ENCODE measurements around the gene PRPF8.
"Not testable (repeated sequence)": the region's sequence is repeated elsewhere in the genome, so short reads cannot be mapped to it uniquely, and the experiment has no call there.

Gene PRPF8

DNA sequence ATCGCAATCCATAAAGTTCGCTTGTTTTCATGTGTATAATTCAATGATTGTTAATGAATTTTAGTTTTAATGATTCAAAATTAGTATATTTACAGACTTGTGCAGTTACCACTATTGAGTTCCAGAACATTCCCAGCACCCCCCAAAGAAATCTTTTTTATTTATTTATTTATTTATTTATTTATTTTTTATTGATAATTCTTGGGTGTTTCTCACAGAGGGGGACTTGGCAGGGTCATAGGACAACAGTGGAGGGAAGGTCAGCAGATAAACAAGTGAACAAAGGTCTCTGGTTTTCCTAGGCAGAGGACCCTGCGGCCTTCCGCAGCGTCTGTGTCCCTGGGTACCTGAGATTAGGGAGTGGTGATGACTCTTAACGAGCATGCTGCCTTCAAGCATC is 3.7 kb upstream of the PRPF8 start:
- not testable (repeated sequence) for DNase-seq

GRCh38 chr17:1686086-1686485 is 1.4 kb upstream of the PRPF8 start:
- DNase-seq: no peak

DNA sequence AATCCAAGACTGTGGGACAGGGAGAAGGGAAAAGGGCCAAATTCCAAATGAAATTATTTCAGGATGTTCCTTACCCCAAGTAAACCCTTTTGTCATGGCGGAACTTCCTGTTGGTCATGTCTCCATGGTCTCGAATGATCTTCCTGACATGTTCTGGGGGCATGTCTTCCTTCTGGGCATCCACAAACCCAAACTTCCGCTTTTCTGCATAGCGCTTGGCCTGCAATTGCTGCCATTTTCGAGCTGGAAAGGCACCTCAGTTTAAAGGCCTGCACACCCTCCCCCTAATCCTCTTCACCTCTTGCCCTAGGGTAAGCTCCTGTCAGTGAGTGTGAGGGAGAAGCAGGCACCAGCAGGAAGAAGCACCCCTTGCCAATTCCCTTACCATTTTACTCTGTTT is 1.2 kb downstream of the PRPF8 start:
- no peak for DNase-seq

- DNase-seq: no peak
Observed at GRCh38 chr17:1676401-1676800, 8.3 kb downstream of the PRPF8 start.

- no peak for DNase-seq
Observed at GRCh38 chr17:1673041-1673785, 11.5 kb downstream of the PRPF8 start.

DNA sequence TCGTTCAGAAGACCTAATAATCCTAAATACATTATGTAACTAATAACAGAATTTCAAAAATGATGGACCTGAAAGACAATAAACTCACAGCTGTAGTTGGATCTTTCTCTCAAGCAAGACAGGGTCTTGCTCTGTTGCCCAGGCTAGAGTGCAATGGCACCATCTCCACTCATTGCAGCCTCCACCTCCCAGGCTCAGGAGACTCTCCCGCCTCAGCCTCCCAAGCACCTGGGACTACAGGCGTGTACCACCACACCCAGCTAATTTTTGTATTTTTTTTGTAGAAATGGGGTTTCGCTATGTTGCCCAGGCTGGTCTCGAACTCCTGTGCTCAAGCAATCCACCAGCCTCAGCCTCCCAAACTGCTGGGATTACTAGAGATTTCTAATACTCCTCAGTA is 20.7 kb downstream of the PRPF8 start:
- not testable (repeated sequence) for DNase-seq

GRCh38 chr17:1661045-1661444 is 23.6 kb downstream of the PRPF8 start:
- no peak for DNase-seq

GRCh38 chr17:1658100-1658499 is 26.6 kb downstream of the PRPF8 start:
- DNase-seq: no peak

GRCh38 chr17:1653735-1654134 is 30.9 kb downstream of the PRPF8 start:
- no peak for DNase-seq

DNA sequence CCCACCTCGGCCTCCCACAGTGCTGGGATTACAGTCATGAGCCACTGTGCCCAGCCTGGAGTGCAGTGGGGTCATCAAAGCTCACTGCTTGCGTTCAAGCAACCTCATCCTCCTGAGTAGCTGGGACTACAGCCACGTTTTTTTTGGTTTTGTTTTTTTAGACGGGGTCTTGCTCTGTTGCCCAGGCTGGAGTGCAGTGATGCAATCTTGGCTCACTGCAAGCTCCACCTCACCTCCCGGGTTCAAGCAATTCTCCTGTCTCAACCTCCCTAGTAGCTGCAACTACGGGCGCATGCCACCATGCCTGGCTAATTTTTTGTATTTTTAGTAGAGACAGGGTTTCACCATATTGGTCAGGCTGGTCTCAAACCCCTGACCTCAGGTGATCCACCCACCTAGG is 31.9 kb downstream of the PRPF8 start:
- not testable (repeated sequence) for DNase-seq

DNA sequence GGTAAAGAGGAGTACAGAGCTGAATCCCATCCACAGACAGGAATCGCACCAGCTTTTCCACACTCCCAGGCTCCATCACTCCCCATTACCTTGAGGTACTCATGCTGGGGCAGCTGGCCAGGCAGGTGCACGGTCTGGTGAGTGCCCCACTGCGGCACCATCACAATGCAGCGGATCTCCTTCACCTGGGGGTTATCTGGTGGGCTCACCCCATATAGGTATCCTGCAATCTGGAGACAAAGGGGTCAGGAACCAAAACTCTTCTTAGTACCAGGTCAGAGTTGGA is 33.2 kb downstream of the PRPF8 start:
- no peak for DNase-seq

DNA sequence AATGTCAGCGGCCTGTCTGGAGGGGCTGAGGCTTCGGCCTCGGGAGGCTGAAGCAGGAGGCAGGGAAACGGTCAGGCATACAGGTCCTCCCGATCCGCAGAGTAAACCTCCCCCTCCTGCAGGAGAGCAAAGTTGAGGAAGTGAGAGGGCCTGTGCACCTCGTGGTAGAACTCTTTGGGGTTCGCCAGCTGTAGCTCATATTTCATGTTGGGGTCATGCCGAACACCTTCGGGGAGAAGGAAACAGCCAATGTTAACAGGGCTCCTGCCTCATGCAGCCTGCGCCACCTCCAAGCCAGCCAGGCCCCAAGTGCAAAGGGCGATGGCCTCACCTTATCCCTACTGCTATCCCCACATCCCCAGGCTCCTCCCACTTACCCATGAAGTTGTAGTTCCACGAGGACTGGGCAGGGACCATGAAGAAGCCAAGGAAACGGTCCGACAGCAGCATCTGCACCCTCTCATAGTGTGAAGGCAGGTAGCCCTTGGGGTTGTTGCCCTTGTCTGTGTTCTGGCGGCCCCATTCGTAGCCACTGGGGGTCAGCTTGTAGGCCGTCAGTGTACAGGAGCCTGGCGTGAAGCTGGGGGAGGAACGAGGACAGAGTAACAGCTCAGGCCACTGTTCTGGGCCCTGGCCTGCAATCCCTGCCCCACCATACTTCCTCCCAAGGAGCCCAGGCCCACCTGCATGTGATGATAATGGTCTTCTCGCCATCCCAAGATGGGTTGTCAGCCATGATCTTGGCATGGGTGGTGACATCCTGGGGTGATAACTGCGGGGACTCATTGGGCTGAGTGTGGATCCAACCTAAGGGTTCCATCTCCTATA is 33.7 kb downstream of the PRPF8 start:
- DNase-seq: no peak

DNA sequence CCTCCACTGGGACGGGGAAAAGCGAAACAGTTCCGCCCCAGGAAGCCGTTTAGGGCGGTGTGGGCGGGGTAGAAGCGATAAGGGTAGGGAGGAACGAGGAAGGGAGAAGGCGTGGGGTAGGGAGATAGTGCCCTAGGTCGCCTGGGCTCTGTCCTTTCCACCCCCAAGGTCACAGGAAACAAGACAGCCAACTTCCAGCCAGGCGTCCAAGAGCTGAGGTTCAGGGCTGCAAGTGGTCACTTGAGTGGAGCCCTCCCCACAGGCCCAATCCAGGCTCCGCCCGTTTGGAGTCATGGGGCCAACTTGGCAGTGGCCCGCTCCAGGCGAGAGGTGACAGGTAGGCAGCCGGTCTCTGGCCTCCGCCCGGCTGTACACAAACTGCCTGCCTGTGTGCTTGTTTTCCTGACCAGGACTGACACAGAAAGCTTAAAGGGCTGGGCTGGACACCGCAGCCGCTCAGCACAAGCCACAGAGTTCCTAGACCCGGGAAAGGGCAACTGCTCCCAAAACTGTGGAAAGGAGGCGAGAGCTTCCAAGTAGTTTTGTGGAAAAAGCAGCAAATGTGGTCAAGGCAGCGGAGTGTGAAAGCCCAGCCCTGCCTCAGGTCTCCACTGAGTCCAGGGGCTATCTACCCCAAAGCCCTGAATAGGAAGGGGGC is 34.7 kb downstream of the PRPF8 start, which contains the start of gene RILP:
RILP (minus strand) TSS at position 23 of the 658 bp plus-strand sequence. CDS start 62 bp downstream, outside the sequence.
- DNase-seq: peak; percentile 16

DNA sequence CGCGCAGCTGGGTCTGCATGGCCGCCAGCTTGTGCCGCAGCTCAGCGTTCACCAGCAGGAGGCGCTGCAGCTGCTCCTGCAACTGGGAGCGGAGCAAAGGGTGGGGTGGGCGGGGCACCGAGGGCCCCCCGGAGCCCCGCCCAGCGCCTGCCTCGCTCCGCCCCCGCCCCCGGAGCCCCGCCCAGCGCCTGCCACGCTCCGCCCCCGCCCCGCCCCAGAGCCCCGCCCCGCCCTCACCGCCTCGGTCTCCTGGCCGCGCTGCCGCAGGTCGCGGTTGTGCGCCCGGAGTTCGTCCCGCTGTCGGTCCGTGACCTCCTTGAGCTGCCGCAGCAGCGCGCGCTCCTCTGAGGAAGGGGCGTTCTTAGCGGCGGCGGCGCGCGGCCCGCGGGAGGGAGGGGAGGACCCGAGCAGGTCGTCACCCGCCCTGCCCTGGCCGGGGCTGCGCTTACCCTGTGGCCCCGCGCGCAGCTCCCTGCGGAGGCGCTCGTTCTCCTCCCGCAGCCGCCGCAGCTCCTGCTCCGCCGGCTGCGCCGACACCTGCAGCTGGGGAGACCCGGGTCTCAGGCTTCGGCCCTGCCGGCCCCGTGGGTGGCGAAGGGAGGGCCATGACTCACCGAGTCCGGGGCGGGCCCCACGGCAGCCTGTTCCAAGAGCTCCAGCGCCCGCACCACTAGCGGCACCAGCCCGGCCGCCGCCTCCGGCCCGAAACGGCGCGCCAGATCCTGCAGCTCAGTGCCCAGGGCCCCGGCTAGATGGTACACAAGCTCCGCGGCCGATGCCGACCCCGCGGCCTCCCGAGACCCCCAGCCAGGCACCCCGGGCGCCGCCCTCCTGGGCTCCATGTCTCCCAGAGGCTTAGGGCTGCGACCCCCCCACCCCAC is 35.5 kb downstream of the PRPF8 start:
- DNase-seq: peak; percentile 58

DNA sequence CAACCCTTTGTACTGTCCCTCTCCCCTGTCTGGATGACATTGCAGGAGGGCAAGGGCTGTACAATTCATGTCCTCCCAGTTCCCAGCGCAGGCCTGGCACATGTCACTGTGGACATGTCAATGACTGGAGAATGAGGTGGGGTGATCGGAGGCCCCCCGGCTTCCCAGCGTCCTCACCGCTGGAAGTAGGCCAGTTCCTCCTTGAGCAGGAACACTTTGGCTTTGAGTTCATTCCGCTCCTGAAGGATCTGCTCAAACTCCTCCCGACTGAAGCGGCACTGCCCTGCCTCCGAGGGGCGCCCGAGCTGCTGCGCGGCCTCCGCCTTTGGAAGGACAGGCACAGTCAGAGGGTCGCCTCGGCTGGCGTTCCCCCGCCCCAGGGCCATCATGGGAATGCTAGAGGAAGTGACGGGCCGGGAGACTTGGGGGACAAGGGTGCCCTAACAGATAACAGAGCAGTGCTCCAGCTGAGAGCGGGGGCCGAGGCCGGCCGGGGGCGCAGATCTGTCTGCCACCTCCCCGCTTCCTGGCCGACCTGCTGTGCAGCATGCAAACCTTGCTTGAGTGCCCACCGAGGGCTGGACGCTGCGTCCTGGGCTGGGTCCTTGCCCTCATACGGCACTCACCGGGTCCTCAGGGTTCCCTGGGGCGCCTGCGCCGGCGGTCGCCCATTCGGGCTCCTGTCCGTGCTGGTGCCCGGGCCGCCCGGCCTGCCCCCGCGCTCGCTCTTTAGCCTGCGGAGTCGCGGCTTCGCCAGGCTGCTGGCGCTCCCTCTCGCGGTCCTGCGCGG is 36.3 kb downstream of the PRPF8 start:
- DNase-seq: peak; percentile 76

GRCh38 chr17:1647802-1648171 is 36.9 kb downstream of the PRPF8 start:
- no peak for DNase-seq

GRCh38 chr17:1646199-1646875 is 38.3 kb downstream of the PRPF8 start:
- no peak for DNase-seq

- no peak for DNase-seq
Observed at GRCh38 chr17:1645207-1646171, 39.2 kb downstream of the PRPF8 start, which contains the start of gene SCARF1. SCARF1 (minus strand) TSS chr17:1645732; CDS start chr17:1645697, 35 bp downstream.

- no peak for DNase-seq
Observed at GRCh38 chr17:1644493-1645206, 40.0 kb downstream of the PRPF8 start.
